GM12878 (cell line): Measurements from ENCODE around the gene CACNA1E. TPM values are rescaled to one million over a fixed set of nuclear protein-coding genes. Genes with fewer than 3 reads are reported as not detected.

Experiments used
- ATAC-seq: fragments of 200-7000 bp; cut with Tn5 transposase; 3 replicates; pipeline ENCODE4 v1.9.1; 2020; ENCODE audit warnings: mild to moderate bottlenecking, moderate library complexity
- BruUV-seq: library from RNA; stranded (reverse); fragments of 400-500 nt; replicated peaks from 2 replicates; lab custom pipeline; 2021; lab: Mats Ljungman, UMichigan
- CTCF ChIA-PET: fragments of 300-600 bp; sonication (Branson Sonifier 250); formaldehyde crosslinking; extraction: SDS; loops from one replicate; lab custom pipeline; 2021; ENCODE audit warnings: inconsistent platforms; lab: Yijun Ruan, JAX
- POLR2A ChIA-PET: fragments of 350-600 bp; formaldehyde crosslinking; extraction: SDS; loops from one replicate; lab custom pipeline; 2021; ENCODE audit warnings: inconsistent platforms; lab: Charles Lee
- RAD21 ChIA-PET: fragments of 300-600 bp; sonication (Branson Sonifier 250); formaldehyde crosslinking; loops from one replicate; lab custom pipeline; 2023; ENCODE audit warnings: antibody characterized with exemption; ENCODE audit not compliant: unreplicated experiment; lab: Charles Lee
- SMC1A ChIA-PET: fragments of 300-600 bp; sonication (Branson Sonifier 250); formaldehyde crosslinking; loops from one replicate; lab custom pipeline; 2023; ENCODE audit not compliant: unreplicated experiment, uncharacterized antibody; lab: Charles Lee
- DNase-seq: peaks from one replicate; pipeline ENCODE4 v3.0.0-alpha.2; 2011; ENCODE audit warnings: low read depth, low spot score
- FAIRE-seq: peaks from 3 replicates; lab custom pipeline; 2011; peaks lifted over from hg19 to GRCh38; lab: Jason Lieb, UNC
- H2AFZ ChIP-seq: 2 replicates; pipeline ENCODE4 v1.6.0; 2011; ENCODE audit warnings: low read depth, low read length, control low read depth; ENCODE audit not compliant: control insufficient read depth
- H3K27ac ChIP-seq: 2 replicates; pipeline ENCODE4 v1.5.1; 2011; ENCODE audit warnings: control low read depth; ENCODE audit not compliant: control insufficient read depth, insufficient read depth
- H3K27me3 ChIP-seq, 2 experiments: replicated peaks in 1 of 2; 2 replicates each; pipeline versions ENCODE4 v1.6.0 to v1.6.1; 2011; ENCODE audit warnings: low read length in 1 of 2; ENCODE audit not compliant: control insufficient read depth in 2 of 2, insufficient read depth in 2 of 2
- H3K36me3 ChIP-seq, 2 experiments: 2 replicates each; pipeline ENCODE4 v1.5.1; 2011; ENCODE audit warnings: low read length in 1 of 2; ENCODE audit not compliant: control insufficient read depth in 2 of 2, insufficient read depth in 2 of 2
- H3K4me1 ChIP-seq: 2 replicates; pipeline ENCODE4 v1.6.1; 2011; ENCODE audit warnings: mild to moderate bottlenecking, low read length, moderate library complexity, mixed read lengths; ENCODE audit not compliant: control insufficient read depth, insufficient read depth
- H3K4me2 ChIP-seq: 2 replicates; pipeline ENCODE4 v1.6.0; 2011; ENCODE audit warnings: control low read depth; ENCODE audit not compliant: control insufficient read depth, insufficient read depth
- H3K4me3 ChIP-seq: fragments of 200-600 bp; sonication (generic); 2 replicates; pipeline ENCODE4 v1.5.1; 2016
- H3K79me2 ChIP-seq: 2 replicates; pipeline ENCODE4 v1.6.0; 2011; ENCODE audit warnings: low read length; ENCODE audit not compliant: control insufficient read depth, insufficient read depth
- H3K9ac ChIP-seq: 2 replicates; pipeline ENCODE4 v1.8.0; 2011; ENCODE audit warnings: low read length, control low read depth, mixed read lengths; ENCODE audit not compliant: control insufficient read depth, insufficient read depth
- H3K9me3 ChIP-seq: replicated peaks from 3 replicates; pipeline ENCODE4 v1.5.1; 2011; ENCODE audit warnings: mild to moderate bottlenecking, low read length; ENCODE audit not compliant: control insufficient read depth, insufficient read depth
- H4K20me1 ChIP-seq: 2 replicates; pipeline ENCODE4 v1.6.0; 2011; ENCODE audit not compliant: control insufficient read depth, insufficient read depth
- DPF2 ChIP-seq: fragments of 450-650 bp; IDR thresholded peaks from 2 replicates; pipeline ENCODE4 v1.6.1; 2017; ENCODE audit warnings: mild to moderate bottlenecking
- ESRRA ChIP-seq: IDR thresholded peaks from 2 replicates; pipeline ENCODE4 v1.6.1; 2012; ENCODE audit warnings: mild to moderate bottlenecking, low read length, improper control_type of control experiment
- ETV6 ChIP-seq, 2 experiments: fragments of 450-650 bp in 1 of 2; IDR thresholded peaks in 1 of 2; conservative IDR thresholded peaks in 1 of 2; 2 replicates each; pipeline ENCODE4 v1.6.1; 2014; ENCODE audit warnings: antibody characterized with exemption in 1 of 2, borderline replicate concordance in 1 of 2, low read depth in 1 of 2, mild to moderate bottlenecking in 1 of 2, moderate library complexity in 1 of 2
- FOXM1 ChIP-seq: IDR thresholded peaks from 2 replicates; pipeline ENCODE4 v1.6.1; 2012; ENCODE audit warnings: low read depth, mild to moderate bottlenecking, inconsistent platforms, low read length, moderate library complexity
- LARP7 ChIP-seq: fragments of 450-650 bp; IDR thresholded peaks from 2 replicates; pipeline ENCODE4 v1.6.1; 2017; ENCODE audit warnings: mild to moderate bottlenecking
- MYB ChIP-seq: fragments of 150-350 bp; IDR thresholded peaks from 2 replicates; pipeline ENCODE4 v1.6.1; 2014; ENCODE audit warnings: mild to moderate bottlenecking, low read depth, low read length, borderline replicate concordance
- NFIC ChIP-seq: IDR thresholded peaks from 2 replicates; pipeline ENCODE4 v1.6.1; 2012; ENCODE audit warnings: low read depth, mild to moderate bottlenecking, inconsistent platforms, low read length, moderate library complexity
- POLR2A ChIP-seq: IDR thresholded peaks from 2 replicates; pipeline ENCODE4 v1.6.1; 2011; ENCODE audit warnings: low read depth, mild to moderate bottlenecking, low read length
- RFX5 ChIP-seq: IDR thresholded peaks from 2 replicates; pipeline ENCODE4 v1.6.1; 2011; ENCODE audit warnings: low read depth, low read length, improper control_type of control experiment
- SPI1 ChIP-seq: IDR thresholded peaks from 2 replicates; pipeline ENCODE4 v1.6.1; 2011; ENCODE audit warnings: low read depth, mild to moderate bottlenecking, low read length, moderate library complexity, borderline replicate concordance; ENCODE audit not compliant: insufficient read depth
- SREBF2 ChIP-seq: IDR thresholded peaks from 2 replicates; pipeline ENCODE4 v1.6.1; 2012; ENCODE audit warnings: mild to moderate bottlenecking, low read length
- TCF3 ChIP-seq: IDR thresholded peaks from 2 replicates; pipeline ENCODE4 v1.6.1; 2012; ENCODE audit warnings: low read depth, mild to moderate bottlenecking, low read length, borderline replicate concordance; ENCODE audit not compliant: insufficient read depth
- WGBS: methylation state at CpG from one replicate; pipeline ENCODE4 v1.1.6; 2016; ENCODE audit warnings: low lambda C conversion rate; ENCODE audit not compliant: insufficient replicate concordance, insufficient coverage; ENCODE audit errors: missing lambda C conversion rate; 5-methylcytosine and 5-hydroxymethylcytosine counted together
- in situ Hi-C: fragments of 300-500 bp; cut with MboI; formaldehyde crosslinking; loops from 9 replicates; pipeline ENCODE4 v1.14.3; 2018; ENCODE audit warnings: mixed read lengths
- intact Hi-C: fragments of 100-400 bp; cut with micrococcal nuclease; formaldehyde crosslinking; loops from one replicate; pipeline ENCODE4 v1.14.2; 2022; ENCODE audit not compliant: unreplicated experiment
- polyA plus RNA-seq, 11 experiments: library from polyadenylated mRNA; depleted of rRNA in 4 of 11; unstranded in 6 of 11; stranded (reverse) in 5 of 11; fragments of >200 nt; fragmentation: Nextera tagmentation in 4 of 11; fragmentation: Illumina TruSeq in 1 of 11; extraction: Ambion mirVana in 4 of 11; extraction: Trizol in 1 of 11; gene quantifications; 1 replicate in 1 of 11; 2 replicates in 10 of 11; pipeline versions ENCODE4 v1.2.1 to v1.2.3, GENCODE V29; 2011 to 2016; ENCODE audit warnings: inconsistent platforms in 2 of 11, missing spikeins in 2 of 11, low read depth in 1 of 11
- total RNA-seq, 4 experiments: library from RNA; depleted of rRNA in 3 of 4; stranded (reverse); fragments of >200 nt in 3 of 4; fragmentation: Illumina TruSeq in 1 of 4; extraction: Trizol in 1 of 4; gene quantifications; 2 replicates each; pipeline versions ENCODE4 v1.2.1 to v1.2.3, GENCODE V29; 2013 to 2021
- TF ChIP-seq, protein P1 (sequence below): fragments of 450-650 bp; IDR thresholded peaks from 2 replicates; pipeline ENCODE4 v1.6.1; 2017; ENCODE audit warnings: mild to moderate bottlenecking, moderate library complexity
- TF ChIP-seq, protein P2 (sequence below): IDR thresholded peaks from 2 replicates; pipeline ENCODE4 v1.6.1; 2012; ENCODE audit warnings: mild to moderate bottlenecking, low read depth, low read length
- TF ChIP-seq, protein P3 (sequence below): fragments of 450-650 bp; IDR thresholded peaks from 2 replicates; pipeline ENCODE4 v1.6.1; 2017; ENCODE audit warnings: borderline replicate concordance

The CACNA1E gene
- total and polyA plus RNA-seq, 10 of the 15 experiments (the other 5 are each of a cell fraction or from before 2014, with no cell fraction given): 0.57 to 22.0 (median 8.5) TPM

DNA sequence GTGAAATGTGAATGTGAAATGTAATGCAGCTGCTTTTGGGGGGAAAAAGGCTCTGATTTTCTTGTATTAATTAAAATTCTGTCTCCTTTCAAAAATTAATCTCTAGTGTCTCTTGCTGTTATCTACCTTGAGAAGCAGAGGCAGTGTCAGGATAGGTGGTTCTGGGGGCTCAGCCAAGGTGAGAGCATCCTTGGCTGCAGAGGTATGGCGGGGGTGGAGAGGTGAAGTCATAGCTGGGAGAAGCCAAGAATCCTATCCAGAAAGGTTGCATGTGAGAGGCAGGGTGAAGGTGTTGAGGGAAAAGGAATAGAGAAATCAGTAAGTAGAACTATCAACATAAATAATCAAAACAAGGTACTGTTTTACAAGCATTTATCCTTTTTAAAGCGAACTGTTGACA is 181.2 kb downstream of the CACNA1E start (continued):
- TF ChIP-seq, protein P1, sequence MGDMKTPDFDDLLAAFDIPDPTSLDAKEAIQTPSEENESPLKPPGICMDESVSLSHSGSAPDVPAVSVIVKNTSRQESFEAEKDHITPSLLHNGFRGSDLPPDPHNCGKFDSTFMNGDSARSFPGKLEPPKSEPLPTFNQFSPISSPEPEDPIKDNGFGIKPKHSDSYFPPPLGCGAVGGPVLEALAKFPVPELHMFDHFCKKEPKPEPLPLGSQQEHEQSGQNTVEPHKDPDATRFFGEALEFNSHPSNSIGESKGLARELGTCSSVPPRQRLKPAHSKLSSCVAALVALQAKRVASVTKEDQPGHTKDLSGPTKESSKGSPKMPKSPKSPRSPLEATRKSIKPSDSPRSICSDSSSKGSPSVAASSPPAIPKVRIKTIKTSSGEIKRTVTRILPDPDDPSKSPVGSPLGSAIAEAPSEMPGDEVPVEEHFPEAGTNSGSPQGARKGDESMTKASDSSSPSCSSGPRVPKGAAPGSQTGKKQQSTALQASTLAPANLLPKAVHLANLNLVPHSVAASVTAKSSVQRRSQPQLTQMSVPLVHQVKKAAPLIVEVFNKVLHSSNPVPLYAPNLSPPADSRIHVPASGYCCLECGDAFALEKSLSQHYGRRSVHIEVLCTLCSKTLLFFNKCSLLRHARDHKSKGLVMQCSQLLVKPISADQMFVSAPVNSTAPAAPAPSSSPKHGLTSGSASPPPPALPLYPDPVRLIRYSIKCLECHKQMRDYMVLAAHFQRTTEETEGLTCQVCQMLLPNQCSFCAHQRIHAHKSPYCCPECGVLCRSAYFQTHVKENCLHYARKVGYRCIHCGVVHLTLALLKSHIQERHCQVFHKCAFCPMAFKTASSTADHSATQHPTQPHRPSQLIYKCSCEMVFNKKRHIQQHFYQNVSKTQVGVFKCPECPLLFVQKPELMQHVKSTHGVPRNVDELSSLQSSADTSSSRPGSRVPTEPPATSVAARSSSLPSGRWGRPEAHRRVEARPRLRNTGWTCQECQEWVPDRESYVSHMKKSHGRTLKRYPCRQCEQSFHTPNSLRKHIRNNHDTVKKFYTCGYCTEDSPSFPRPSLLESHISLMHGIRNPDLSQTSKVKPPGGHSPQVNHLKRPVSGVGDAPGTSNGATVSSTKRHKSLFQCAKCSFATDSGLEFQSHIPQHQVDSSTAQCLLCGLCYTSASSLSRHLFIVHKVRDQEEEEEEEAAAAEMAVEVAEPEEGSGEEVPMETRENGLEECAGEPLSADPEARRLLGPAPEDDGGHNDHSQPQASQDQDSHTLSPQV: no peak

DNA sequence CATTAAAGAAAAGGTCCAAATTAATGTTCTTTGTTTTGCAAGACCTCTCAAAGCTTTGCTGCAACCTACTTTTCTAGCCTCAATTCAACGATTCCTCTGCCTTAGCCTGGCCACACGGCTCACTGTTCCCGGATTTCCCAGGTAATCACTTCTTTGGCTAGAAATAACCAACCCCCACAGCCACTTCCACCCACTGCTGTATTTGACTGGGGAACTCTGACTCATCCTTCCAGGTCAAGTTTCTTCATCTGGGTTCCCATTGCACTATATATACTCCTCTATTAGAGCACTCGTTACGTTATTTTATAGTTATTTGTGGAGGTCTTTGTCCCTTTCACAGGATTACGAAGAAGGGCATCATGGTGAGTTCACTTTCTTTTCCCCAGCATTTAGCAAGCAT is 185.9 kb downstream of the CACNA1E start:
- ChIA-PET RAD21 (interaction anchor here (2.0 kb wide), 1 partner anchor 268 kb away, joined by 4 read pairs; no protein-coding TSS in a partner anchor), CTCF (interaction anchor here (1.0 to 1.8 kb wide), 5 partner anchors 13 to 268 kb away, joined by 3 to 5 read pairs (median 3); no protein-coding TSS in a partner anchor), SMC1A (interaction anchor here (0.7 to 1.3 kb wide), 2 partner anchors 18 to 185 kb away, joined by 3 read pairs; no protein-coding TSS in a partner anchor), POLR2A (no interaction called here)
- H3K36me3 ChIP-seq: no peaks in the 10 kb centered on the region
- no peak overlapping the region for H3K27ac ChIP-seq
- no peak for ATAC-seq
- H3K9me3 ChIP-seq: no peaks in the 10 kb centered on the region; the same call in 2 of the 3 replicates
- no peak for DNase-seq
- no peak for FAIRE-seq
- intact Hi-C loops: no loop called here
- H3K27me3 ChIP-seq: no peaks in the 10 kb centered on the region
- H2AFZ ChIP-seq: no peak overlapping the region
- in situ Hi-C loops: no loop called here
- H3K9ac ChIP-seq: no peak overlapping the region
- no peaks in the 10 kb centered on the region for H4K20me1 ChIP-seq
- no peak overlapping the region for H3K4me3 ChIP-seq
- no peaks in the 10 kb centered on the region for H3K4me1 ChIP-seq
- WGBS: 51% methylated on average over 6 of the region's 6 CpGs
- no TSS peak for BruUV-seq
- no peak overlapping the region for H3K4me2 ChIP-seq
- H3K79me2 ChIP-seq: no peaks in the 10 kb centered on the region
- TF ChIP-seq ESRRA (no peak), TCF3 (no peak), SREBF2 (no peak), LARP7 (no peak), RFX5 (no peak), POLR2A (no peak), NFIC (no peak), FOXM1 (no peak), SPI1 (no peak), DPF2 (no peak), MYB (no peak), ETV6 (conservative IDR thresholded peaks at IDR 0.05 in 1 of 2, IDR thresholded peaks at IDR 0.05 in 1 of 2; ENCODE audit: borderline replicate concordance in 1 of 2, low read depth in 1 of 2) (no peak)
- TF ChIP-seq, protein P2, sequence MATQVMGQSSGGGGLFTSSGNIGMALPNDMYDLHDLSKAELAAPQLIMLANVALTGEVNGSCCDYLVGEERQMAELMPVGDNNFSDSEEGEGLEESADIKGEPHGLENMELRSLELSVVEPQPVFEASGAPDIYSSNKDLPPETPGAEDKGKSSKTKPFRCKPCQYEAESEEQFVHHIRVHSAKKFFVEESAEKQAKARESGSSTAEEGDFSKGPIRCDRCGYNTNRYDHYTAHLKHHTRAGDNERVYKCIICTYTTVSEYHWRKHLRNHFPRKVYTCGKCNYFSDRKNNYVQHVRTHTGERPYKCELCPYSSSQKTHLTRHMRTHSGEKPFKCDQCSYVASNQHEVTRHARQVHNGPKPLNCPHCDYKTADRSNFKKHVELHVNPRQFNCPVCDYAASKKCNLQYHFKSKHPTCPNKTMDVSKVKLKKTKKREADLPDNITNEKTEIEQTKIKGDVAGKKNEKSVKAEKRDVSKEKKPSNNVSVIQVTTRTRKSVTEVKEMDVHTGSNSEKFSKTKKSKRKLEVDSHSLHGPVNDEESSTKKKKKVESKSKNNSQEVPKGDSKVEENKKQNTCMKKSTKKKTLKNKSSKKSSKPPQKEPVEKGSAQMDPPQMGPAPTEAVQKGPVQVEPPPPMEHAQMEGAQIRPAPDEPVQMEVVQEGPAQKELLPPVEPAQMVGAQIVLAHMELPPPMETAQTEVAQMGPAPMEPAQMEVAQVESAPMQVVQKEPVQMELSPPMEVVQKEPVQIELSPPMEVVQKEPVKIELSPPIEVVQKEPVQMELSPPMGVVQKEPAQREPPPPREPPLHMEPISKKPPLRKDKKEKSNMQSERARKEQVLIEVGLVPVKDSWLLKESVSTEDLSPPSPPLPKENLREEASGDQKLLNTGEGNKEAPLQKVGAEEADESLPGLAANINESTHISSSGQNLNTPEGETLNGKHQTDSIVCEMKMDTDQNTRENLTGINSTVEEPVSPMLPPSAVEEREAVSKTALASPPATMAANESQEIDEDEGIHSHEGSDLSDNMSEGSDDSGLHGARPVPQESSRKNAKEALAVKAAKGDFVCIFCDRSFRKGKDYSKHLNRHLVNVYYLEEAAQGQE: no peak
- TF ChIP-seq, protein P3, sequence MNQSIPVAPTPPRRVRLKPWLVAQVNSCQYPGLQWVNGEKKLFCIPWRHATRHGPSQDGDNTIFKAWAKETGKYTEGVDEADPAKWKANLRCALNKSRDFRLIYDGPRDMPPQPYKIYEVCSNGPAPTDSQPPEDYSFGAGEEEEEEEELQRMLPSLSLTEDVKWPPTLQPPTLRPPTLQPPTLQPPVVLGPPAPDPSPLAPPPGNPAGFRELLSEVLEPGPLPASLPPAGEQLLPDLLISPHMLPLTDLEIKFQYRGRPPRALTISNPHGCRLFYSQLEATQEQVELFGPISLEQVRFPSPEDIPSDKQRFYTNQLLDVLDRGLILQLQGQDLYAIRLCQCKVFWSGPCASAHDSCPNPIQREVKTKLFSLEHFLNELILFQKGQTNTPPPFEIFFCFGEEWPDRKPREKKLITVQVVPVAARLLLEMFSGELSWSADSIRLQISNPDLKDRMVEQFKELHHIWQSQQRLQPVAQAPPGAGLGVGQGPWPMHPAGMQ: no peak
